ENCODE results near the gene EPS8L2.

The EPS8L2 gene

GRCh38 chr11:686451-687243, 19.4 kb upstream of the EPS8L2 start:
- Histone ChIP-seq H3K4me1 (ENCODE audit: control insufficient read depth, insufficient read depth, low read length) (no peaks in the 10 kb centered on the region), H3K9me3 (ENCODE audit: control insufficient read depth, insufficient read depth, low read depth, low read length) (no peaks in the 10 kb centered on the region), H3K36me3 (ENCODE audit: control insufficient read depth in 2 of 2, insufficient read depth in 1 of 2, low read length in 2 of 2) (peaks cover 7 to 97% of the 10 kb centered on the region in 2 experiments; a peak in 2 of 3 replicates), H3K4me3 (ENCODE audit: low read depth, low read length) (no peak overlapping the region), H3K27ac (ENCODE audit: extremely low read depth, low read depth, low read length) (no peak overlapping the region)
- TF ChIP-seq KLF9 (tag by site-specific recombination; IDR thresholded peaks at IDR 0.05; ENCODE audit: low read depth) (peak; percentile 30; the same call in 1 of the 2 replicates), ZSCAN16 (tag by site-specific recombination; IDR thresholded peaks at IDR 0.05) (no peak), KLF10 (tag by site-specific recombination; IDR thresholded peaks at IDR 0.05) (0 out of 2 replicates have a peak, but pooled peaks have one; percentile 27)
- ChIA-PET POLR2A (interaction anchor here (0.7 to 1.2 kb wide), 4 partner anchors 8 to 141 kb away, joined by 3 to 6 read pairs (median 4); partner anchors contain the start of genes DEAF1 and TMEM80), CTCF (interaction anchor here (0.7 to 1.0 kb wide), 2 partner anchors 36 to 45 kb away, joined by 3 to 4 read pairs; no protein-coding TSS in a partner anchor)

GRCh38 chr11:687751-688150, 18.3 kb upstream of the EPS8L2 start:
- Histone ChIP-seq H3K4me1 (ENCODE audit: control insufficient read depth, insufficient read depth, low read length) (no peaks in the 10 kb centered on the region), H3K4me3 (ENCODE audit: low read depth, low read length) (no peak overlapping the region), H3K27ac (ENCODE audit: extremely low read depth, low read depth, low read length) (no peak overlapping the region), H3K9me3 (ENCODE audit: control insufficient read depth, insufficient read depth, low read depth, low read length) (no peaks in the 10 kb centered on the region), H3K36me3 (ENCODE audit: control insufficient read depth in 2 of 2, insufficient read depth in 1 of 2, low read length in 2 of 2) (peaks cover 7 to 92% of the 10 kb centered on the region in 2 experiments; a peak in 2 of 3 replicates)
- ChIA-PET POLR2A (interaction anchor here (1.2 kb wide), 1 partner anchor 19 kb away, joined by 3 read pairs; no protein-coding TSS in a partner anchor), CTCF (interaction anchor here (0.7 kb wide), 1 partner anchor 24 kb away, joined by 3 read pairs; no protein-coding TSS in a partner anchor)
- TF ChIP-seq SP3 (tag by site-specific recombination; IDR thresholded peaks at IDR 0.05), result no peak
- no peak for TF ChIP-seq AEBP2 (tag by site-specific recombination; IDR thresholded peaks at IDR 0.05; ENCODE audit: borderline replicate concordance)
- TF ChIP-seq ZNF664 (tag by site-specific recombination; IDR thresholded peaks at IDR 0.05), result no peak
- no peak for TF ChIP-seq ZNF654 (tag by site-specific recombination; IDR thresholded peaks at IDR 0.05; ENCODE audit: low read depth)
- no peak for TF ChIP-seq ZNF791 (tag by site-specific recombination; IDR thresholded peaks at IDR 0.05)
- no peak for TF ChIP-seq YY1 (tag by site-specific recombination; IDR thresholded peaks at IDR 0.05)

- ChIA-PET POLR2A (no interaction called here), CTCF (no interaction called here)
- Histone ChIP-seq H3K9me3 (ENCODE audit: control insufficient read depth, insufficient read depth, low read depth, low read length) (no peaks in the 10 kb centered on the region), H3K4me3 (ENCODE audit: low read depth, low read length) (no peak overlapping the region), H3K36me3 (ENCODE audit: control insufficient read depth in 2 of 2, insufficient read depth in 1 of 2, low read length in 2 of 2) (peaks cover 6 to 83% of the 10 kb centered on the region in 2 experiments; a peak in 2 of 3 replicates), H3K27ac (ENCODE audit: extremely low read depth, low read depth, low read length) (no peak overlapping the region), H3K4me1 (ENCODE audit: control insufficient read depth, insufficient read depth, low read length) (no peaks in the 10 kb centered on the region)
- no peak for TF ChIP-seq ZNF626 (tag by site-specific recombination; IDR thresholded peaks at IDR 0.05)
- TF ChIP-seq ZNF292 (tag by site-specific recombination; IDR thresholded peaks at IDR 0.05; ENCODE audit: borderline replicate concordance, low read depth), result no peak
- TF ChIP-seq ZNF791 (tag by site-specific recombination; IDR thresholded peaks at IDR 0.05), result no peak
- TF ChIP-seq ZBTB6 (tag by site-specific recombination; IDR thresholded peaks at IDR 0.05), result no peak
- no peak for TF ChIP-seq ZNF394 (tag by site-specific recombination; IDR thresholded peaks at IDR 0.05; ENCODE audit: borderline replicate concordance)
- no peak for TF ChIP-seq ZNF654 (tag by site-specific recombination; IDR thresholded peaks at IDR 0.05; ENCODE audit: low read depth)
These were observed 17.4 kb upstream of the EPS8L2 start for GRCh38 chr11:688681-689080.

GRCh38 chr11:689625-690024, 16.4 kb upstream of the EPS8L2 start:
- no peak overlapping the region for H3K4me3 ChIP-seq (ENCODE audit: low read depth, low read length)
- ChIA-PET POLR2A (no interaction called here), CTCF (no interaction called here)
- no peak overlapping the region for H3K27ac ChIP-seq (ENCODE audit: extremely low read depth, low read depth, low read length)
- H3K9me3 ChIP-seq (ENCODE audit: control insufficient read depth, insufficient read depth, low read depth, low read length), result no peaks in the 10 kb centered on the region
- TF ChIP-seq ZNF623 (tag by site-specific recombination; IDR thresholded peaks at IDR 0.05) (no peak), GLIS2 (tag by site-specific recombination; IDR thresholded peaks at IDR 0.05) (no peak), ZNF311 (tag by site-specific recombination; IDR thresholded peaks at IDR 0.05; ENCODE audit: borderline replicate concordance) (no peak), ZSCAN16 (tag by site-specific recombination; IDR thresholded peaks at IDR 0.05) (no peak), PATZ1 (tag by site-specific recombination; IDR thresholded peaks at IDR 0.05) (no peak), ZBTB11 (tag by site-specific recombination; conservative IDR thresholded peaks at IDR 0.05; ENCODE audit: low read depth) (no peak)
- no peaks in the 10 kb centered on the region for H3K4me1 ChIP-seq (ENCODE audit: control insufficient read depth, insufficient read depth, low read length)
- peaks cover 0 to 73% of the 10 kb centered on the region in 2 experiments; a peak in 2 of 3 replicates for H3K36me3 ChIP-seq (ENCODE audit: control insufficient read depth in 2 of 2, insufficient read depth in 1 of 2, low read length in 2 of 2)
